Pericardium fibroblast (primary cell): ENCODE results near the gene DEFB113. TPM values are rescaled to one million over a fixed set of nuclear protein-coding genes. Genes with fewer than 3 reads are reported as not detected.

Experiments used
- total RNA-seq: library from RNA; depleted of rRNA; stranded (reverse); fragments of >200 nt; gene quantifications from 2 replicates; pipeline ENCODE4 v1.2.3, GENCODE V29; 2015

Gene DEFB113
- total RNA-seq = not detected in 2 replicates

DNA sequence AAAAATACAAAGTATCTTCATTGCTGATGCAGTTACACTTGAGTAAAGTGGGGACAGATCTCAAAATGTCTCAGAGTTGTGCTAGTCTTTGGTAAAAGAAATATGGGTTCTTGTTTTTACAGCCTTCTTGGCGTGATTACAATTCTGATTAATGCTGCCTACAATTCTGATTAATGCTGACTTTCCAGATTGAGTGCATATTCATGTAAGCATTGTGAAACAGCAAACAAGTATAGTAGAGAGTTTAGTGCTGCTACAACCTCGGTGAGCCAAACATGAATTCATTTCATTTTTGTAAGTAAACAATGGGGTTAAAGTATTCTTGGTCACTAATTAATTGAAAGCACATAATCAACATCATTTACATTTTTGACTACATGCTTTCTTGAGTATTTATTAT is at the start of gene DEFB113:
Gene DEFB113 (minus strand): TSS at position 21 of the 400 bp plus-strand sequence. CDS start 0 bp downstream, at position 21.

DNA sequence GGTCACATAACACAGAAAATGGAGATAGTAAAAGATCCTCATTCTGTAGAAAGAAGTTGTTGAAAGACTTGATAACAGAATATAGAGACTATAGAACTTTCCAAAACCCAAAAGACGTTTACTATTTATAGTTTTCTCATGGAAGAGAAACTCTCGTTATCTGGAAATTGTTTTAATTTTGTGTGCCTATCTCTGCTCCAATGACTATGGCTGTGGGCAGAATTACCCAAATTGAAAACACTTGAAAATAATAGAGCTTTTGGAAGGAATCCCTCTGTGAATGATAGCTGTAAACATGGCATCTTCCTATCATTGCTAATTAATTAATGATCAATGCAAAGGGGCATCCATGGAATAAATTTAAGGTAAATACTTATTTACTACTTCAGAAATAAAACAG is 5.4 kb downstream of the DEFB113 start, which contains the start of gene DEFB114:
Gene DEFB114 (minus strand): TSS at position 101 of the 400 bp plus-strand sequence. CDS start 59 bp downstream, at position 42.

Other genes starting within 250 kb of the DEFB113 start
- gene CRISP3, start 225.2 kb downstream of the DEFB113 start, total RNA-seq = not detected in 2 replicates
- gene PGK2, start 182.3 kb downstream of the DEFB113 start, total RNA-seq = not detected in 2 replicates
- gene CRISP1, start 103.1 kb downstream of the DEFB113 start, total RNA-seq = not detected in 2 replicates
- gene DEFB114, start 5.5 kb downstream of the DEFB113 start, total RNA-seq = not detected in 2 replicates
- gene DEFB110, start 52.4 kb upstream of the DEFB113 start, total RNA-seq = not detected in 2 replicates
- gene DEFB112, start 80.3 kb upstream of the DEFB113 start, total RNA-seq = not detected in 2 replicates